Breast epithelium (tissue), 4 donors: ENCODE measurements around the gene FNDC3B. TPM values are rescaled to one million over a fixed set of nuclear protein-coding genes. Genes with fewer than 3 reads are reported as not detected.

Experiments
- DNase-seq, 2 donors: peaks; one replicate each; pipeline ENCODE4 v3.0.0-alpha.2; 2019; ENCODE audit warnings: low spot score in 2 of 2
- H3K27ac ChIP-seq, 2 donors: fragments of 200-600 bp; sonication (generic) in 1 of 2; one replicate each; pipeline ENCODE4 v1.5.1; 2016 to 2019; ENCODE audit warnings: mild to moderate bottlenecking in 1 of 2
- H3K27me3 ChIP-seq, 2 donors: fragments of 200-600 bp; sonication (generic) in 1 of 2; one replicate each; pipeline versions ENCODE4 v1.5.1 to v1.6.0; 2017 to 2019; ENCODE audit warnings: control low read depth in 1 of 2, mild to moderate bottlenecking in 1 of 2
- H3K36me3 ChIP-seq: fragments of 200-600 bp; one replicate; pipeline ENCODE4 v1.5.1; 2019
- H3K4me1 ChIP-seq, 2 donors: fragments of 200-600 bp; sonication (generic); one replicate each; pipeline ENCODE4 v1.5.1; 2016 to 2019; ENCODE audit warnings: control low read depth in 1 of 2
- H3K4me3 ChIP-seq, 3 donors: fragments of 200-600 bp; sonication (generic); 1 replicate in 2 of 3; 2 replicates in 1 of 3; pipeline ENCODE4 v1.5.1; 2016 to 2019; ENCODE audit warnings: mild to moderate bottlenecking in 3 of 3, moderate library complexity in 2 of 3
- H3K9me3 ChIP-seq, 2 donors: fragments of 200-600 bp; sonication (generic) in 1 of 2; one replicate each; pipeline ENCODE4 v1.5.1; 2016 to 2019; ENCODE audit warnings: control low read depth in 1 of 2
- CTCF ChIP-seq, 3 donors: fragments of 450-650 bp; IDR thresholded peaks; one replicate each; pipeline ENCODE4 v1.5.1; 2016 to 2017; ENCODE audit warnings: antibody characterized with exemption in 3 of 3, mild to moderate bottlenecking in 3 of 3, moderate library complexity in 3 of 3
- POLR2A ChIP-seq: fragments of 450-650 bp; IDR thresholded peaks from one replicate; pipeline ENCODE4 v1.6.1; 2016; ENCODE audit warnings: antibody characterized with exemption, mild to moderate bottlenecking, moderate library complexity
- POLR2AphosphoS5 ChIP-seq, 3 donors: sonication (generic); formaldehyde crosslinking; IDR thresholded peaks; one replicate each; pipeline ENCODE4 v1.6.1; 2017; ENCODE audit warnings: antibody characterized with exemption in 3 of 3
- intact Hi-C: fragments of 100-400 bp; cut with DNase I; formaldehyde crosslinking; loops from one replicate; pipeline ENCODE4 v1.15.1; 2023; ENCODE audit warnings: low total_unique reads
- total RNA-seq, 3 donors: library from RNA; depleted of rRNA; stranded (reverse); fragments of >200 nt; gene quantifications; one replicate each; pipeline ENCODE4 v1.1.0, GENCODE V29; 2016

Gene FNDC3B
- total RNA-seq, 3 donors from 2014 or later: 131 to 172 (median 149) TPM

- no peaks in the 10 kb centered on the region for H3K36me3 ChIP-seq
- no peak overlapping the region for H3K4me3 ChIP-seq
- no peaks in the 10 kb centered on the region for H3K9me3 ChIP-seq
- TF ChIP-seq CTCF (IDR thresholded peaks at IDR 0.05) (no peak), POLR2A (no peak), POLR2AphosphoS5 (IDR thresholded peaks at IDR 0.05) (no peak)
- intact Hi-C loops: no loop called here
- H3K27me3 ChIP-seq: no peaks in the 10 kb centered on the region
- H3K27ac ChIP-seq: no peak overlapping the region
- no peak for DNase-seq
- H3K4me1 ChIP-seq: peaks cover 0 to 24% of the 10 kb centered on the region in 2 donors
Observed at GRCh38 chr3:172216911-172217310, 177.5 kb downstream of the FNDC3B start.

- Histone ChIP-seq H3K36me3 (no peaks in the 10 kb centered on the region), H3K27me3 (no peaks in the 10 kb centered on the region), H3K4me3 (no peak overlapping the region), H3K9me3 (no peaks in the 10 kb centered on the region), H3K4me1 (peaks cover 0 to 26% of the 10 kb centered on the region in 2 donors), H3K27ac (no peak overlapping the region)
- intact Hi-C loops: no loop called here
- TF ChIP-seq CTCF (IDR thresholded peaks at IDR 0.05): no peak
- no peak for TF ChIP-seq POLR2AphosphoS5 (IDR thresholded peaks at IDR 0.05)
- TF ChIP-seq POLR2A: no peak
- DNase-seq: no peak
Observed at GRCh38 chr3:172217877-172218276, 178.5 kb downstream of the FNDC3B start.

- no peak for TF ChIP-seq POLR2AphosphoS5 (IDR thresholded peaks at IDR 0.05)
- TF ChIP-seq POLR2A: no peak
- no peak for TF ChIP-seq CTCF (IDR thresholded peaks at IDR 0.05)
- no peak for DNase-seq
- Histone ChIP-seq H3K4me3 (no peak overlapping the region), H3K9me3 (no peaks in the 10 kb centered on the region), H3K36me3 (no peaks in the 10 kb centered on the region), H3K27me3 (no peaks in the 10 kb centered on the region), H3K4me1 (peaks cover 0 to 20% of the 10 kb centered on the region in 2 donors), H3K27ac (peak overlapping the region; percentile 10 to 54)
- intact Hi-C loops: no loop called here
Observed at GRCh38 chr3:172218350-172219323, 179.3 kb downstream of the FNDC3B start.

GRCh38 chr3:172219750-172220149 is 180.4 kb downstream of the FNDC3B start:
- H3K27ac ChIP-seq: no peak overlapping the region
- H3K4me1 ChIP-seq: peaks cover 0 to 18% of the 10 kb centered on the region in 2 donors
- TF ChIP-seq POLR2AphosphoS5 (IDR thresholded peaks at IDR 0.05) (no peak), POLR2A (no peak), CTCF (IDR thresholded peaks at IDR 0.05) (no peak)
- no peaks in the 10 kb centered on the region for H3K9me3 ChIP-seq
- no peak for DNase-seq
- no peak overlapping the region for H3K4me3 ChIP-seq
- intact Hi-C loops: no loop called here
- no peaks in the 10 kb centered on the region for H3K36me3 ChIP-seq
- H3K27me3 ChIP-seq: no peaks in the 10 kb centered on the region

- Histone ChIP-seq H3K4me1 (peaks cover 0 to 18% of the 10 kb centered on the region in 2 donors), H3K4me3 (no peak overlapping the region), H3K36me3 (no peaks in the 10 kb centered on the region), H3K27ac (no peak overlapping the region), H3K27me3 (no peaks in the 10 kb centered on the region), H3K9me3 (no peaks in the 10 kb centered on the region)
- DNase-seq: no peak
- TF ChIP-seq POLR2AphosphoS5 (IDR thresholded peaks at IDR 0.05) (no peak), CTCF (IDR thresholded peaks at IDR 0.05) (no peak), POLR2A (no peak)
- intact Hi-C loops: no loop called here
Observed at GRCh38 chr3:172221547-172221946, 182.2 kb downstream of the FNDC3B start.
